Right renal pelvis (tissue), 4 donors: ENCODE measurements around the gene FRYL. TPM values are rescaled to one million over a fixed set of nuclear protein-coding genes. Genes with fewer than 3 reads are reported as not detected.

ENCODE experiments used
- DNase-seq, 4 donors: peaks; one replicate each; pipeline ENCODE4 v3.0.0-alpha.2; 2013; ENCODE audit warnings: low read depth in 4 of 4, low spot score in 3 of 4, missing footprints in 1 of 4
- polyA plus RNA-seq, 4 donors: library from polyadenylated mRNA; unstranded; fragments of 120-200 nt; gene quantifications; one replicate each; pipeline ENCODE4 v1.2.1, GENCODE V29; 2013; ENCODE audit not compliant: insufficient read length in 4 of 4

Gene FRYL
- polyA plus RNA-seq, 4 donors, result 39.7 to 51.2 (median 47.1) TPM

DNA sequence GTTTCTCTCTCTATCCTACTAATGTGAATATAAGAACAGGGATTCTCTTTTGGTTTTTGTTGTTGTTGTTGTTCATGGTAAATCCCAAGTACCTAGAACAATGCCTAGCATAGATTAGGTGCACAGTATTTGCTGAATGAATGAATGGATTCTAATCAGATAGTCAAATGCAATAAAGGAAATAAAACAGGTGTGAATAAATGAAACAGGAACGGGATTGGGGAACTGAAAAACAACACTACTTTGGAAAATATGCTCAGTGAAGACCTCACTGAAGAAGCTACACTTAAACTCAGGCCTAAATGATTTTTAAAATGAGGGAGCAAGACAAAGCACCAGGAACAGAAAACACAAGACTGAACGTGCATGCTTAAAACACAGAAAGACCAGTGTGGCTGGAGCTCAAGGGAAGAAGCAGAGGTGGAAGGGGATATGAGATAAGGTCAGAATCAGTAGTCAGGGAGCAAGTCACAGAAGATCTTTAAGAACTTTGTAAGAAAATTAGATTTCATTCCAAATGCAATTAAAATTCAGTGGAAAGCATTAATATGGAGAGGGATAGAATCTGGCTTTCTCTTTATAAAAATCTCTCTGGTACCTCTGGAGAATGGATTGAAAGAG lies 145.3 kb downstream of the FRYL start:
- DNase-seq, result no peak

DNA sequence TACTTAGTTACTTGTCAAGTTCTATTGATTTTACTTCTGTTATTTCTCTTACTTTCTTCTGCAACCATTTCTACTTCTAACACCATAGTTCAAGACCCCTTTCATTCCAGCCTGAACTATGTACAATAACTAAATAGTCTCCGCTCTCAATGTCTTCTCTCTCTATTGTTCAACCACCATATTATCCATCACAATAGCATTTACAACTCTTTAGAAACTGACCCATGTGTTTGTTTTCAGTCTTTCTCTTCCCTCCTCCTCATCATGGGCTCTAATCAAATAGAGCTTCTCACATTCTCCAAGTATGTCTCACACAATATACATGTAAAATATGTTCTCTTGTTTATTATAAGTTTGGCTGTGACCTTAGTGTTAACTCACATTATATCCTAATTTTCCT lies 146.4 kb downstream of the FRYL start:
- no peak for DNase-seq

- no peak for DNase-seq
Observed at GRCh38 chr4:48629458-48629857, 150.6 kb downstream of the FRYL start.

GRCh38 chr4:48623182-48623780 lies 156.8 kb downstream of the FRYL start:
- DNase-seq, result no peak

DNA sequence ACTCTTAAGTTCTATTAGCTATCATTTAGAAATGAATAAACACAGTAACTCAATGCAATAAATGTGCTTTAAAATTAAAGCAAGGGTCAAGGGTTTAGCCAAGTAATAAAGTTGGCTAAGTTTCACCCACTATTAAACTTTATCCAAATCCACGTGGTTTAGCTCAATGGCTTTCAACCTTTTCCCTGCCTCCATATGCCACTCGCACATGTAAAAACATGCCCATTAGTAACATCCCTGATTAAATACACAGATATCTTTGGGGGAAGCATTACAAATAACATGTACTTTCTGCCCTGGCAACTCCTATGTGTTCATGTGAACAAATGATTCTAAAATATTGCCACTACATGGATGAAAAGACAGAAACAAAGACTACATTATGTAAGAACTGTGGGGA lies 159.2 kb downstream of the FRYL start:
- no peak for DNase-seq

DNA sequence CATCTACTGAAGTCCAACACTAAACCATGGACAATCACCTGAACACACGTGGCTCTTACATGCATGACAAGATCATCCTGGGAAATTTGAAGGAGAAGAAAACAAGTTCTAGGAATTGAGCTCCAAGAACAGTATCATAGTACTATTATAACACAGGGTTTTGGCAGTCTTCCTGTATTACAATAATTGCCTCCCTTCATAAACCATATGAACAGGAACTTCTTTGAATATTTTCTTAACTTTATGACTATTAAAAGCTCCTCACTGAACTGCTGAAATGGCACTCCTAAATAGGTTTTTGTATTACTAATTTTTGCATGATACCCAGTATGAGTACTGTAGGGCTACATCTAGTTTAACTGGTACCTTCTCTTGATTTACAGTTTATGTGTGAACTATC lies 160.0 kb downstream of the FRYL start:
- no peak for DNase-seq

DNA sequence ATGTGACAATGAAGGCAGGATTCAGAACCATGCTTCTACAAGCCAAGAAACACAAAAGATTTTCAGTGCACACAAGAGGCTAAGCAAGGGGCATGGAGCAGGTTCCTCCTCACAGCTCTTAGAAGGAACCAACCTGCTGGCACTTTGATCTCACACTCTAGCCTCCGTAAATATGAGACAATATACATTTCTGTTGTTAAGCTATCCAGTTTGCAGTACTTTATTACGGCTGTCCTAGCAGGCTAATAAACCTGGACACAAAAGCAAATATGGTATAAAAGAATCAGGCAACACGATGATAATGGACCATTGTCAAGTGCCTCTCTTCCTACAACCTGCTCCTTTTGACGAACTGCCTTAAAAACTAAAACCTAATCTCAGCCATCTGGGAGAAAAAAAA lies 175.6 kb downstream of the FRYL start:
- DNase-seq, result no peak

DNA sequence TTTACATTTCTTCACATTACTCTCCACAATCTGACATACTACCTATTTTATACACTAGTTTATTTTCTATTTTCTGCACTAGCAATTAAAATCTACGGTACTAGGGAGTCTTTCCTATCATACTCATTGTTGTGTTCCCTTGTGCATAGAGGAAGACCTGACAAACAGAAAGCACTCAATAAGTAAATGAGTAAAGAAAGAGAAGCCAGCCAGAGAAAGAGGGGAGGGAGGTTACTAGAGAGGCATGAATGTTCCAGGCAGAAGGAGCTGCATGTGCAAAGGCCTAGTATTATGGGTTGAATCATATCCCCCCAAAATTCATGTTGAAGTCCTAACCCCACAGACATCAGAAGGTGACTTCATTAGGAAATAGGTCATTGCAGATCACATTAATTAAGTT lies 176.0 kb downstream of the FRYL start:
- DNase-seq, result no peak

DNA sequence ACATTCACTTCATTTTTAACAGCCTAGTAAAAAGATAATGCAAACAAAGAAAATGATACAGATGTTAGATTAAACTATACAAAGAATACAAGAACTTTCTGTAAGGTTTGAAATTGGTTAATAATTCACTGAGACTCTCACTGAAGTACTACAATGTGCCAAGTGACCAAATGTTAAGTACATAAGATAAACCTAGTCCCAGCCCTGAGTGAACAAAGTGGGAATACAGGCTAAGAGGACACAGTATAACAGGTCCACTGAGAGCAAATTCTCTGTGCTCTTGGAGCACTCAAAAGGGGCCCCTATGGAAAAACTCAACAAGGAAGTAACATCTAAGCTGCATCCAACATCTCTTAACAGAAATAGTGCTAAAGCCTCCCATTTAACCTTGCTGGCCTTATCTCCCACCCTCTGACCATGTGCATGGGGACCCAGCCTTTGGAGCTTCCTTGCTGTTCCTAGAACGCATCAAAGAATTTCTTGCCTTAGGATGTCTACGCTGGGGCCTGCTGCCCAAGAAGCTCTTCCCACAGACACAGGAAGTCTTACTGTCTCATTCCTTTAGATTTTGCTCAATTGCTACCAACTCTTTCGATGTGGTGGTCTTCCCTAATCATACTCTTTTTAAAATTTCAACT lies 176.6 kb downstream of the FRYL start:
- no peak for DNase-seq

- DNase-seq, result no peak
Observed at GRCh38 chr4:48602763-48603162, 177.3 kb downstream of the FRYL start.

- no peak for DNase-seq
Observed at GRCh38 chr4:48602222-48602621, 177.9 kb downstream of the FRYL start.

DNA sequence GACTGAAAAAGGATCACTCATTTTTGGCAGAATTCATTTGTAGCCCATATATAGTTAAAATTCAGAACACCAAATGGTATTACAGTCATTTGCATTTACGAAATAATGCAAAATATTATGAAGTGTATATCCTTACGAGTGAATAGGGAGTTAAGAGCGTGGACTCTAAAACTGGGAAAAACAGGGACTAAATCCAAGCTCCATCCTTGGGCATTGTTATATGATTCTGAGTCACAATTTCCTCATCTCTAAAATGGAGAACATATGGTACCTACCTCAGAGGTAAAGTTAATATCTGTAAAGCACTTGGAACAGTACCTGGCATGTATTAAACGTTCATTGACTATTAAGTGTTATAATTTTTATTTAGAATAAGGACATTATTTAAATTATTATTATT lies 183.7 kb downstream of the FRYL start:
- no peak for DNase-seq

DNA sequence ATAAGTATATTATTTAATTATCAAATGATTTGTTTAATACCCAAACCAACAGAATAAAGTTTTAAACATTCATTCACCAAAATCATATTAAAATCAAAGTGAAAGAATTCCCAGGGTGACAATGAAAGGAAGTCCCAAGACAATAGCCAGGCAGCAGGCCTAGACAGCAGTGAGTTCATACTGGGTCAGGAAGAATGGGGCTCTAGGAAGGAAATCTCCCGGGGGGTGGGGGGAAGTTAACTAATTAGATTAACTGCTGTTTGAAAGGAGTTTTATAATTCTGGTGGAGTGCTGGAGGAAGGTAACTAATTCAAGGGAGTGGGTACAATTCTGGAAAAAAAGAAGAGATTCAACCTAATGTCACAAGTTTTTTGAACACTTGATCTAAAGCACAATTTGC lies 185.9 kb downstream of the FRYL start:
- no peak for DNase-seq

GRCh38 chr4:48591372-48591771 lies 188.7 kb downstream of the FRYL start:
- no peak for DNase-seq

DNA sequence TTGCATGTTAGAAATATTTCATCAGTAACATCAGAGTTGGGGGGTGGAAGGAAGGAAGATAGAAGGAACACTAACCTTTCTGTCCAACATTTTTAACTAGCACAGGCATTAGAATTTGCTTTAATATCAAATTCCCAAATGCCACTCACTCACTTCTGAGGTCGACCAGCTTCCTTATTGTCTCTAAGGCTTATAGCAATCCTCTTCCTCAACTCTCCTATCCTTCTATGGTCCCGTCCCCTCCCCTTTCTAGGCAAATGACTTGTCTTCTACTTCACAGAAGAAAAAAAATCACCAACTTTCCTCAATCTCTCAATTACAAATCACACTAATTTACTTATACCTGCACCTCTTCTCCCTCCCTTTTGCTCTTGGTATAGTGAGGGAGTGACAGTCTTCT lies 189.2 kb downstream of the FRYL start:
- DNase-seq, result no peak

DNA sequence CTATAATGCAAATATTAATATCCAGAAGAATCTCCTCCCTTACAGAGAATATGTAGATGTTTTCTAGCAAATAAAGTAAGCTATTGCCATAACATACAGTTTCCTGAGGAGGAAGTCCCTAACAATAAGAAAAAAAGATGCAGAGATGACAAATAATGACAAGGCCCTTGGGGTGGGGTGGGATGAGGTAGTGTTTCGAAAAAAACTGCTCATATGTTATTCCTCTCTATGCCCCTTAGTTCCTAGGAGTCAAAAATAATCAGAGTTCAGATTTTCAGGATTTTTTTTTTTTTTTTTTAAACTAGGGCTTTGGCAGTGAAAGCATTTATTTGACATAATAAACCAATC lies 191.0 kb downstream of the FRYL start:
- DNase-seq, result no peak

DNA sequence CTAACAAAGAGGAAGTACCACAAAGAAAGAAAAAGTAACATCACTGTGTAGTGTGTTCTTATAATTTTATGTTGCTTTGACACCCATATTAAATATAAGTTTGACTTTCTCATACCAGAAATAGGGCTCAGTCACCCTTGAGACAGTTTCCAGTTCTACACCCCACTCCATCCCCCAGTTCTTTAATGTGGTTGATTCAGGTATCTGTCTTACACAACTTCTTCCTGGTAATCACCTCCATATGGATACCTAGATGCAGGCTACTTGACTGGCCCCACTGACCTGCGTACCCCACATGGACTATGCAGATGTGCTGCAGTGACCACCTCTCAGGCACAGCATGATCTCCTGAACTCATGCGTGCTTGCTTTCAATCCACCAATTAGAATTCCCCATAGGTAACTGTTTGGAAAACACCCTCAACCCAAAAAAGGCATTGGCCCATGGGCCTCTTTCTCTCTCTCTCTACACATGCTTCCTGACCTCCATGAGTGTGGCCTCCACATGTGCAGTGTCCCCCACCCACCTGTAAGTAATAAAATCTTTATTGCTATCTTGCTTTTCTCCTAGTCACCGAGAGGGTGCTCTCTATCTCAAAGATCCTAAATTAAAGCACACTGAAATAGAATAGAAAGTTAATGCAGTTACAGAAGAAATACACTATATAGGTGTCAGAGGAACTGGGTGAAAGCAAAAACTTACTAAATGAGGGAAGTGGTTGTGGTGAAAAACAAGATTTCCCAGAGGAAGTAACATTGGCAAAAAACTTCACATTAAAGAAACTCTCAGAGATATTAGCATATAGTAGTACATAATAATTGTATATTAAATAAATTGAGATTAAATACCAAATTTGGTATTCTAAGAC lies 191.6 kb downstream of the FRYL start:
- DNase-seq, result no peak

DNA sequence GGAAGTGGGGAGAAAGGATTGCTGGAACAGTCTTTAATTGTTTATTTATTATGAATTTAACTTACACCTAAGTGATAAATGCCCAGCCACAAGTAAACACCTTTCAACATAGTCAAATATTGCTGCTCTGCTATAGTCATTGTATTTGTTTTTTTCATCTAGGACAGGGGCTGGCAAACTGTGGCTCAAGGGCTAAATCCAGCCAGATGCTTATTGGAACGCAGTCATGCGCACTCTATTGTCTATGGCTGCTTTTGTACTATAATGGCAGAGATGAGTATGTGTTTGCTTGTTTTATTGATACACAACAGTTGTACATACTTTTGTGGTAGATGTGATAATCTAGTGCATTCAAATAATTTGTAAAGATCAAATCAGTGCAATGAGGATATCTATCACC lies 194.7 kb downstream of the FRYL start:
- DNase-seq, result no peak

- DNase-seq, result peak; percentile 50 to 58 (median 54)
Observed at GRCh38 chr4:48578132-48578968, 201.7 kb downstream of the FRYL start.

DNA sequence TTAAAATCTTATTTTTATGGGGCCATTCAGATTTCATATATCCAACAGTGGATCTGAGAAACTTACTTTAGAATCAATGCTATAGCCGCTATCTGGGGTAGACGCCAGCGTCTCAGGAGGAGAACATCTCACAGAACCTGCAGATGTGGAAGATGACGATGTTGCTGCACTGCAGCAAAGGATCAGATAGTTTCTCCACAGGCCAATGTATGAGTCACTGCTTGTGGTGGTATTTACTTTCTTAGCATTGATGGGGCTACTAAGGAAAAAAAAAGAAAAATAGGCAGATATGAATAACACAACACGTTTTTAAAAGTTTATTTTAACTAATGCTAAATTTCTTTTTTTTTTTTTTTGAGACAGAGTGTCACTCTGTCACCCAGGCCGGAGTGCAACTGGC lies 204.1 kb downstream of the FRYL start:
- no peak for DNase-seq

DNA sequence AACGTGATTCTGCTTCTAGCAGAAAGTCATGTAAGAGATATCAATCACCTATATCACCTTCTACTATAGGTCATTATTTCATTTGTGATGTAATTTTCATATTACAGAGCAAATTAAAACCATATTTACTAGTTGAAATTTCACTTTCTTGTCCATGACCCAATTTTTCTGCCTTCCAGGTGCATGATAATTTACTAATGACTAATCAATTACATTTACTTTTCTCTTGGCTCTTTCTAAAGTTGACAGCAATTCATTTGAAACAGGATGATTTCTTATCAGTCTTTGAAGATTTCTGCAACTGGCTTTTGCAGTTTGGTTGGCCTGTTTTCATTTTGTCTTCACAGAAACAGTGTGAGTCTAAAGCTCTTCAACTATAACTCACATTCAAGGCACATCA lies 208.6 kb downstream of the FRYL start:
- no peak for DNase-seq
